GM23338 (cell line): Measurements from ENCODE around the gene MICALL2.

ENCODE experiments used
- CTCF ChIP-seq, 2 experiments: fragments of 200-600 bp in 1 of 2; sonication (generic) in 1 of 2; conservative IDR thresholded peaks; 2 replicates each; pipeline versions ENCODE4 v1.5.1 to v1.6.1; 2016 to 2017; ENCODE audit warnings: antibody characterized with exemption in 2 of 2, low read depth in 2 of 2, mild to moderate bottlenecking in 2 of 2, moderate library complexity in 1 of 2
- EZH2 ChIP-seq: fragments of 200-600 bp; sonication (generic); IDR thresholded peaks from one replicate; pipeline ENCODE4 v1.8.0; 2017; ENCODE audit warnings: antibody characterized with exemption, mild to moderate bottlenecking, low read depth; ENCODE audit not compliant: unreplicated experiment
- EZH2phosphoT487 ChIP-seq: fragments of 200-600 bp; sonication (generic); IDR thresholded peaks from one replicate; pipeline ENCODE4 v1.8.1; 2018; ENCODE audit warnings: antibody characterized with exemption; ENCODE audit not compliant: unreplicated experiment
- POLR2AphosphoS5 ChIP-seq: IDR thresholded peaks from 2 replicates; pipeline ENCODE4 v1.6.1; 2016; ENCODE audit warnings: antibody characterized with exemption, low read depth
- STAT1 ChIP-seq: IDR thresholded peaks from one replicate; pipeline ENCODE4 v1.6.1; 2016; ENCODE audit warnings: antibody characterized with exemption; ENCODE audit not compliant: unreplicated experiment

GRCh38 chr7:1454542-1454941 is 4.7 kb downstream of the MICALL2 start:
- TF ChIP-seq POLR2AphosphoS5 (no peak), CTCF (conservative IDR thresholded peaks at IDR 0.05; ENCODE audit: low read depth in 2 of 2) (no peak), EZH2phosphoT487 (no peak), EZH2 (no peak), STAT1 (no peak)
